OCI-LY7 (cell line): ENCODE measurements around the gene MYH7.

Source experiments
- CTCF ChIP-seq: fragments of 200-600 bp; sonication (generic); conservative IDR thresholded peaks from 2 replicates; pipeline ENCODE4 v1.5.1; 2014; ENCODE audit warnings: mild to moderate bottlenecking, antibody characterized with exemption, low read length, moderate library complexity, mixed read lengths
- EZH2phosphoT487 ChIP-seq: fragments of 200-600 bp; sonication (generic); IDR thresholded peaks from 2 replicates; pipeline ENCODE4 v1.6.1; 2018; ENCODE audit warnings: low read depth, borderline replicate concordance, mild to moderate bottlenecking, mixed run types, antibody characterized with exemption, low read length, moderate library complexity, mixed read lengths

GRCh38 chr14:23379366-23380196, 55.9 kb downstream of the MYH7 start:
- TF ChIP-seq CTCF (peak; percentile 89), EZH2phosphoT487 (no peak)
